Mucosa of stomach (tissue), 1 donor: ENCODE results near the gene PLA2G4A.
A peak's percentile ranks its signal among the peaks of the same experiment; 100 is the strongest.

Source experiments
- H3K27me3 ChIP-seq: one replicate; pipeline ENCODE4 v1.7.0; 2013; ENCODE audit warnings: mild to moderate bottlenecking, low read length; ENCODE audit not compliant: control insufficient read depth, insufficient read depth
- H3K36me3 ChIP-seq: one replicate; pipeline ENCODE4 v1.7.0; 2013; ENCODE audit warnings: low read length; ENCODE audit not compliant: control insufficient read depth, insufficient read depth
- H3K4me1 ChIP-seq: one replicate; pipeline ENCODE4 v1.7.0; 2013; ENCODE audit warnings: mild to moderate bottlenecking, low read length; ENCODE audit not compliant: control insufficient read depth, insufficient read depth
- H3K4me3 ChIP-seq: one replicate; pipeline ENCODE4 v1.7.0; 2013; ENCODE audit warnings: low read length
- H3K9ac ChIP-seq: one replicate; pipeline ENCODE4 v1.7.0; 2013; ENCODE audit warnings: mild to moderate bottlenecking, low read length, moderate library complexity
- H3K9me3 ChIP-seq: one replicate; pipeline ENCODE4 v1.7.0; 2013; ENCODE audit warnings: mild to moderate bottlenecking, low read length, moderate library complexity; ENCODE audit not compliant: control insufficient read depth
- donor health status: Pancreatic carcinoma.

The PLA2G4A gene

GRCh38 chr1:186828611-186829454 lies at the start of gene PLA2G4A:
PLA2G4A (plus strand) TSS chr1:186828949; CDS start chr1:186854355, 25,406 bp downstream.
- Histone ChIP-seq H3K4me3 (peak within 1 kb of the TSS; percentile 89), H3K27me3 (no peaks in the 10 kb centered on the region), H3K4me1 (no peaks in the 10 kb centered on the region), H3K9me3 (no peaks in the 10 kb centered on the region), H3K36me3 (no peaks in the 10 kb centered on the region), H3K9ac (peak within 1 kb of the TSS; percentile 86)

GRCh38 chr1:186780076-186780475 lies 48.7 kb upstream of the PLA2G4A start:
- Histone ChIP-seq H3K4me3 (no peak overlapping the region), H3K4me1 (no peaks in the 10 kb centered on the region), H3K27me3 (no peaks in the 10 kb centered on the region), H3K9ac (no peak overlapping the region), H3K36me3 (no peaks in the 10 kb centered on the region), H3K9me3 (no peaks in the 10 kb centered on the region)

DNA sequence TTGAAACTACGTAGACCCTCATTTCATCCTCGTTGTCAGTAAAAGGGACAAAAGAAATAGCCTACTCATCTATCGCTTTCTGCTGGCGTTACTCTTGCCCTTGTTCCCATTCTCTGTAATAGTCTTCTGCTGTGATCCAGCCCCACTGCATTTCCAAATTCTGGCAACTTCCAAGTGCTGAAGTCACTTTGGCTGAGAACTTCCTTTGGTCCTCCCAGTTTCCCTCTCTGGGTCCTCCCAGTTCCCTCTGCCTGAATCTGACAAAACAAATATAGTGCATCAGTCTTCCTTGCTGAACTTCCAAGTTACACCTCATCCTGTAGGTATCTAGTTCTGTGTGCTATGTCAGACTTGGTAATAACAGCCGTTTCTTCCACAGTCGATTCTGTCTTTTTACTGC lies 47.0 kb upstream of the PLA2G4A start:
- Histone ChIP-seq H3K27me3 (no peaks in the 10 kb centered on the region), H3K9ac (no peak overlapping the region), H3K9me3 (no peaks in the 10 kb centered on the region), H3K36me3 (no peaks in the 10 kb centered on the region), H3K4me3 (no peak overlapping the region), H3K4me1 (no peaks in the 10 kb centered on the region)

- H3K9ac ChIP-seq, result no peak overlapping the region
- no peaks in the 10 kb centered on the region for H3K27me3 ChIP-seq
- no peaks in the 10 kb centered on the region for H3K36me3 ChIP-seq
- no peaks in the 10 kb centered on the region for H3K9me3 ChIP-seq
- H3K4me1 ChIP-seq, result no peaks in the 10 kb centered on the region
- H3K4me3 ChIP-seq, result no peak overlapping the region
Observed at GRCh38 chr1:186782791-186783190, 46.0 kb upstream of the PLA2G4A start.

DNA sequence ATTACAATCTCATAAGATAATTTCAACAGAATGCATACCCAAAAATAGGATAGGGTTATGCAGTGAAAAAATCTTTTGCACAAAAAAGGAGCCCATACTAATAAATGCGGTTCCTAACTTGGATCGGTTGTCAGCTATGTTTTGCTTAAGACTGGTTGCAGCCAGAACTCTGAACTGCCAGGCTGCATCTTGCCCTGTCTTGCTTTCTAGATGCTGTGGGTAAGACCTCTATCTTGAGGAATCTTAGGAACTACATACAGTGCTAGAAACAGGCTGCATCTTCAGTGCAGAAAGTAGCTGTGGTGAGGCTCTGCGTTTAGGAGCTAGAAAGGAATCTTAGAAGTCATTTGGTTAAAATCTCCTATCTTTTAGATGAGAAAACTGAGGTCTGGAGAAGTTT lies 45.6 kb upstream of the PLA2G4A start:
- no peak overlapping the region for H3K4me3 ChIP-seq
- H3K27me3 ChIP-seq, result no peaks in the 10 kb centered on the region
- H3K4me1 ChIP-seq, result no peaks in the 10 kb centered on the region
- no peaks in the 10 kb centered on the region for H3K9me3 ChIP-seq
- H3K9ac ChIP-seq, result no peak overlapping the region
- no peaks in the 10 kb centered on the region for H3K36me3 ChIP-seq

- Histone ChIP-seq H3K27me3 (no peaks in the 10 kb centered on the region), H3K9me3 (no peaks in the 10 kb centered on the region), H3K4me1 (no peaks in the 10 kb centered on the region), H3K4me3 (no peak overlapping the region), H3K36me3 (no peaks in the 10 kb centered on the region), H3K9ac (no peak overlapping the region)
Observed at GRCh38 chr1:186785503-186785902, 43.2 kb upstream of the PLA2G4A start.

GRCh38 chr1:186790101-186790500 lies 38.6 kb upstream of the PLA2G4A start:
- Histone ChIP-seq H3K4me1 (no peaks in the 10 kb centered on the region), H3K9ac (no peak overlapping the region), H3K27me3 (no peaks in the 10 kb centered on the region), H3K4me3 (no peak overlapping the region), H3K9me3 (no peaks in the 10 kb centered on the region), H3K36me3 (no peaks in the 10 kb centered on the region)

DNA sequence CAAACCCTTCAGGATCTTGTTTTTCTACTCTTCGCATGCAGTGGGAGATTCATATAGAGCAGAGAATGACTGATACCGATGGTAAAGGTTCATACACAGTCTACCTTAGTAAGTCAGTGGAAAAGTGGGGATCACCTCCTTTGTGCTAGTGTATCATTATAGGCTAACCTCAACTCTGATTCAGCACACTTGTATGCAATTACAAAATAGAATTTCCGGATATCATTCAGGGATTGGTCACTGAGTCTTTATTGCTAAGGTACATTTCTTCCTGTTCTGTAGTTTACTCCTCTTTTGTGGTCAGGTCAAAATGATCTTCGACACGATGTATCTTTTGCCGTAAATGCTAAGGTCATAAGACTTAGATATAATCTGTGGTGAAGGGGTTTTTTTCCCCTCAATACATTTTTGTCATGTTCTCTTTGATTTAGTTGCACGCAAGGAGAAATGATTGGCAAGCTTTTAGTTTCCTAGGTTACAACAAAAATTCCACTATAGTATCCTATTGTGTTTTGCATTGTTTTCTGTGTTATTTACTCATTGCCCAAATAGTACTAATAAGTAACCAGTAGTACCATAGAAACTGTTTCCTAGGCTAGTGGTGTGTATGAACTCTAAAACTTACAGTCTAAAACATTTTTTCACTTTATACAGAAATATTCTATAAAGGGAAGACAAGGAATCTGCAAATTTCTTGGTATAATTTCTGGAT lies 35.7 kb upstream of the PLA2G4A start:
- Histone ChIP-seq H3K27me3 (no peaks in the 10 kb centered on the region), H3K4me3 (no peak overlapping the region), H3K9me3 (no peaks in the 10 kb centered on the region), H3K4me1 (no peaks in the 10 kb centered on the region), H3K36me3 (no peaks in the 10 kb centered on the region), H3K9ac (no peak overlapping the region)

GRCh38 chr1:186793582-186793927 lies 35.2 kb upstream of the PLA2G4A start:
- Histone ChIP-seq H3K9me3 (no peaks in the 10 kb centered on the region), H3K27me3 (no peaks in the 10 kb centered on the region), H3K4me3 (no peak overlapping the region), H3K9ac (no peak overlapping the region), H3K4me1 (no peaks in the 10 kb centered on the region), H3K36me3 (no peaks in the 10 kb centered on the region)

DNA sequence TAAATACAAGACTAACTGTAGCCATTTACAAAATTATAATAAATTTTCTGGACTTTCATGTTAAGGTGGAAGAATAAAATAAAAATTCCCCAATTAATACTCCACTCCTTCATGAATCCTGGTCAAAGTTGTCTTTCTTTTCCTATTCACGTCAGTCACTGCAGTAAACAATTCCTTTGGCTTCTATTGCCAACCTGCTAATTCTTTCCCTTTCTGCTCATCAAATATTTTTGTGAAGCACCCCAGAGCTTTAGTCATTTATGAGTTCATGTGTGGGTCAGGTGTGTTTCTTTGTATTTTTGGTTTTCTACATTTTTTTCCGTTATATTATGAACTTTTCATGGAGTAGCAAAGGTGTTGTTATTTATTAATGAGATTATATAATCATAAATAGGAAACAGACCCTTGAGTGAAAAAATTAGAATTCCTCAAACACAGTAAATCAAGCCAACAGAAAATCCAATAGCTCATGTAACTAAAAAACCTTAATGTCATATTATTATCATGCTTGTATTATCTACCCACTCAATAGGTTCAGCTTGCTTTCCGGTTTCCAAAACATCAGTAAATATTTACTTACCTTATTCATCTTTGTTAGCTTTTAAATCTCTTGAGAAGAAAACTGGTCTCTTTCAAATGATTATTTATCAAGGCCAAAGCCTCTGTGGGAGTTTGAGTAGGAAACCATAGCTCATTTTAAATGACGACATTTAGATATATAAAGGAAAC lies 29.6 kb upstream of the PLA2G4A start:
- Histone ChIP-seq H3K4me1 (no peaks in the 10 kb centered on the region), H3K27me3 (no peaks in the 10 kb centered on the region), H3K9me3 (no peaks in the 10 kb centered on the region), H3K4me3 (no peak overlapping the region), H3K9ac (no peak overlapping the region), H3K36me3 (no peaks in the 10 kb centered on the region)

GRCh38 chr1:186799689-186800054 lies 29.1 kb upstream of the PLA2G4A start:
- Histone ChIP-seq H3K9ac (no peak overlapping the region), H3K36me3 (no peaks in the 10 kb centered on the region), H3K9me3 (no peaks in the 10 kb centered on the region), H3K4me1 (no peaks in the 10 kb centered on the region), H3K4me3 (no peak overlapping the region), H3K27me3 (no peaks in the 10 kb centered on the region)

DNA sequence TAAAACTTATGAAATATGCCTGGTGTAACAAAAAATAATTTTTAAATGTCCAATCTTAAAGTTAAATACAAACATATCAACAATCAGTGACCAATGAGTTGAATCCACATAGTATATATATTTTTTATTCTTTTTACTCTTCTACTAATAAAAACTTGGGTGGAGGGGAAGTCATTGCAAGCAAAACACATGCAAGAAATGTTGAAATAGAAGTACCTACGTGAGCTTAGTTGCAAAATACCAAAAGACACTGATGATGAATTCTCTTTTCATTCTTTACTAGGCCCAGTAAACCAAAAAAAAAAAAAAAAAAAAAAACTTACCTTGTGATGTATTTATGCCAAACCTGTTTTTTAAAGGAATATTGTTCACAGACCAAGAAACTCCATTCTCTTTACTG lies 26.4 kb upstream of the PLA2G4A start:
- Histone ChIP-seq H3K4me3 (no peak overlapping the region), H3K27me3 (no peaks in the 10 kb centered on the region), H3K9ac (no peak overlapping the region), H3K36me3 (no peaks in the 10 kb centered on the region), H3K9me3 (no peaks in the 10 kb centered on the region), H3K4me1 (no peaks in the 10 kb centered on the region)
